HG02870 (cell line): Measurements from ENCODE around the gene KLF15.

Experiments
- ATAC-seq: cut with Tn5 transposase; IDR thresholded peaks from one replicate; pipeline ENCODE4 v1.9.1; 2021; ENCODE audit warnings: mild to moderate bottlenecking, moderate library complexity; ENCODE audit not compliant: unreplicated experiment

Gene KLF15

DNA sequence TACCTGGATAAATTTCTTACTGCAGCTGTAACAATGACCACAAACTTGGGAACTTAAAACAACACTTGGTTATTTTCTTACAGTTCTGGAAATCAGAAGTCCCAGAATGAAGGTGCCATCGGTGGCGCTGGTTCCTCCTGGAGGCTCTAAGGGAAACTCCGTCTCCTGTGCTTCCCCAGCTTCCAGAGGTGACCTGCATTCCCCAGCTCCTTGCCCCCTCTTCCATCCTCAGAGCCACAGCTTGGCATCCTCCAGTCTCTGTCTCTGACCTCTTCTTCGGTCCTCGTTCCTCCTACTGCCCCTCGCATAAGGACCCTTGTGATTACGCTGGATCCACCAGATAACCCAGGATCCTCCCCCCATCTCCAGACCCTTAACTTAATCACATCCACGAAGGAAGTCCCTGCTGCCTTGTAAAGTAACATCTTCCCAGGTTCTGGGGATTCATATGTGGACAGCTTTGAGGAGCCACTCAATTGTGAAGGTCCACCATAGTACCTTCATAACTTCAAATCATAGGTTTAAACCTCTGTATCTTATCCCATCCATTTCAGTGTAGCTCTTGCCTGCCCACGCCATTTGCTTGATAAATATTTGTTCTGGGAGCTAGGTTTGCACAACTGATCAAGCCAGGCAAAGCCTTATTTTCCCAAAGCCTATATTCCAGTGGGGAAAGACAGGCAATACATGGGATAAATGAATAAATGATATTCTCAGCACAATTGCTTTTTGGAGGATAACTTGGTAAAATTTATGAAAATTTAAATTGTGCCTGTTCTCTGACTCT is 34.8 kb downstream of the KLF15 start:
- ATAC-seq = no peak

DNA sequence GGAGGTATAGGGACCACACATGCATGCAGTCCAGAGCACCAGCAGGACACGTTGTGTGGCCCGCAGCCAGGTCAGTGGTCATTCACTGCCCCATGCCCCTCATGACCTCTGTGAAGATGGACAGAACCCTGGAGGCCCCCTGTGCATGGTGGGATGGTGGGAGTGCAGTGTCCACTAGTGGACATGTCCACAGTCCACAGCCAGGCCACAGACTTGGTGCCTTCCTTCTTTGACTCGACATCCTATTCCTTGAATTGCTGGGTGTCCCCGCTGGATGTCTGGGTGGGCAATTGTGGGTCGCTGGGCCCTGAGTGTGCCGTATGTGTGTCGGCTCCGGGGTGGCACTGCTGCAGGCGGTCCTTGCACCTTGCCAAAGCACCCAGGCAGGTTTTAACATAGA is 35.7 kb downstream of the KLF15 start:
- no peak for ATAC-seq

DNA sequence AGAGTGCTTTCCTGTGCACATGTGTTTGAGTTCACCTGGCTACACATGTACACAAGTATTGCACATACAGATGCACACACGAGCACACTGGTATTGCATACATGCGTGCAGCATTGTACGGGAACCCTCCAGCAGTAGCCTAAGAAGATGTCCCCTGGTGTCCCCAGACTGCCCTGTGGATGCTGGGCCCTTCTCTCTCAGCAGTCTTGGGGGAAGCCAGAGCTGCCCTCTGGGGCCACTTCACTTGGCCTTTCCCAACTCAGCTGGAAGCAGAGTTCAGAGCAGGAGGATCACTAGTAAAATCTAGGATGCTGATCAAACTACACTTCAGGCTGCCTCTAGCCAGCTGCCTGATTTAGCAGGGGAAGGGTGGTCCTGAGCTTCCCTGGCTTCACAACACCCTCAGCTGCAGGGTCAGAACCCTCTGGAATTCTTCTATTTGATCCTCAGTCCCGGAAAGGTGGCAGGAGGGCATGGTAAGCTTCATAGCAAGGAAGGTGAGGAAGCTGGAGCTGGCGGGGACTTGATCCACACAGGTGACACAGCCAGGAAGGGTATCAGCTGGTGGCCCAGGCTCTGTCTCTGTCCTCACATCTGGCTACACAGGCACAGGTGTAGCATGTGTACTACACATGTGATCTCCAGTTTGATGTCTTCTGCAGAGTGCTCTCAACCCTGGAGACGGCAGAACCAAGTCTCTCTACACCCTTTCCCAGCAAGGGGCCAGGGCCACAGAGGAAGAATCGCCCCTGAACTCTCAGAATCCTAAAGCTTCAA is 36.5 kb downstream of the KLF15 start:
- no peak for ATAC-seq

DNA sequence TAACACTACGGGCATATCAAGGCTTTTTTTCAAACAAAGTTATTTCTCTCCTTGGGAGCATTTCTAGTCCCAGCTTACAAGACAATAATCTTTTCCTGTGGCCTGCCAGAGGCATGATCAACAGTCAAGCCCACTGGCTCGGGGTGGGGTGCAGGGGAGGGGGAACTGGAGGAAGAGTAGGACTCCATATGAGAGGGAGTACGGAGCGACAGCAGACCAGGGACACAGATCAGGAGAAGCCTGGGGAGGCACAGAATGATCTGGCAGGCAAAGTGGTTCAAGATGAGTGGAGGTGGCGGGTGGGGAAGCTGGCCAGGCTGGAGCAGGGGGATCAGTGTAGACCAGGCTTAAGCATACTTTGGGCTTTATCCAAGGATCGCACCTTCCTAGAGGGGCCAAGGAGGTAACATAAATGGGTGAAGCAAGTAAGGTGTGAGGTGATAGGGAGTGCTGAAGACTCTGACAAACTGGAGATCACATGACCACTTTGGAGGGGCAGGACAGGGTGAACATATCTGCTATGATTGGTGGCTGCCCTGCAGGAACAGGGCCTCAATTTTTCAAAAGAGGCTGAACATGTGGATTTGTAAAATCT is 37.4 kb downstream of the KLF15 start:
- ATAC-seq = no peak

DNA sequence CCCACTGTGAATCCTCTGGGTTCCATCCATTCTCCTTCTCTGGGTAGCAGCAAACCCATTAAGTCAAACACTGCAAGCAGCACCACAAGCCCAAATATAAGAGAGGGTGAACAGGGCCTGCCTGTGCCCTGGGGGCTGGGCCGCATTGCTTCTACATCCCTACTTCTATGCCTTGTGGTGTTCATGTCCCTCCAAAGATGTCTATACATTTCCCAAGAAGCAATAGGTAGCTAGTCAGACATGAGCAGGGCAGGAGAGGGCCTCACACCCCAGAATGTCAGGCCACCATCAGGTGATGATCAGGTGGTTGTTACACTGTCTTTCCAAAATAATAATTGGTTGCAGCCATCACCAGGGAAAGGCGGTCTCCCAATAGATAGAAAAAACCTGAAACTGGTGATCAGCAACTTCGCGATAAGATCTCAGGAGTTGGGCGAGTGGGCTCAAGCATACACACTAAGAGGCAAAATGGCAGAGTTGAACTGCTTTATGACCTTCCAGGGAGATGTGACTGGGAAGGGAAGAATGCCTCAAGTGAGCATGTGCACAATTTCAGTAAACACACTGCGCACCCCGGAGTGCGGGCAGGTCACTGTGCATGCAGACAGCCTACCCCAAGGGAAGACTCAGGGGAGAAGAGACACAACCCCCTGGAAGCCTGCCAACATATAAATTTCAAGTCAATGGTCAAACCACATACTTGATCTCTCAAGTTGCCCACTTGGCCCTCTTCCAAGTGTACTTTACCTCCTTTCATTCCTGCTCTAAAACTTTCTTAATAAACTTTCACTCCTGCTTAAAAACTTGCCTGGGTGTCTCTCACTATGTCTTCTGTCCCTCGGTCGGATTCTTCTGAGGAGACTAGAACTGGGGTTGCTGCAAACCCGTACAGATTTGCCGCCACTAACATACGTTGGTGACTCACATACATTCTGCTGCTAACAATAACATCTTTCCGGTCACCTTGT is 39.9 kb downstream of the KLF15 start:
- no peak for ATAC-seq

DNA sequence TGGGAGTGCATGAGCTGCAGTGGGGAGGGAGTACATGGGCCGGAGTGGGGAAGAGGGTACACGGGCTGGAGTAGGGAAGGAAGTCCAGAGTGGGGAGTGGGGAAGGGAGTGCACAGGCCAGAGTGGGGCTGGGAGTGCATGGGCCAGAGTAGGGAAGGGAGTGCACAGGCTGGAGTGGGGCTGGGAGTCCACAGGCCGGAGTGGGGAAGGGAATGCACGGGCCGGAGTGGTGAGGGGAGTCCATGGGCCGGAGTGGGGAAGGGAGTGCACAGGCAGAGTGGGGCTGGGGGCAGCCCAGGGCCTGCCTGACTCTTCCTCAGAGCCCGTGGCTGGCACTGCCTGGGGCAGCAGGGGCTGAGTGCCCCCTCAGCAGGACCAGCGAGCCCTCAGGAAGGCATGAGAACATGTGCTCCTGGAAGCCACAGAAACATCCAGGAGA is 40.7 kb downstream of the KLF15 start:
- no peak for ATAC-seq

DNA sequence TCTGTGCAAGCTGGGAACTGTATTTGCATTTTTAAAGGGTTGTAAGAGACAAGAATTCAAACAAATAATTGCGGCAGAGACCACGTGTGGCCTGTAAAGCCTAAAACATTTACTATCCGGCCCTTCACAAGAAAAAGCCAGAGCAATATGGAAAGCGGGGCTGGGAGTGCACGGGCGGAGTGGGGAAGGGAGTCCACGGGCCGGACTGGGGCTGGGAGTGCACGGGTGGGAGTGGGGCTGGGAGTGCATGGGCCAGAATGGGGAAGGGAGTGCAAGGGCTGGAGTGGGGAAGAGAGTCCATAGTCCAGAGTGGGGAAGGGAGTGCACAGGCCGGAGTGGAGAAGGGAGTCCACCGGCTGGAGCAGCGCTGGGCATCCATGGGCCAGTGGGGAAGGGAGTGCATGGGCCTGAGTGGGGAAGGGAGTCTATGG is 41.2 kb downstream of the KLF15 start:
- ATAC-seq = no peak

DNA sequence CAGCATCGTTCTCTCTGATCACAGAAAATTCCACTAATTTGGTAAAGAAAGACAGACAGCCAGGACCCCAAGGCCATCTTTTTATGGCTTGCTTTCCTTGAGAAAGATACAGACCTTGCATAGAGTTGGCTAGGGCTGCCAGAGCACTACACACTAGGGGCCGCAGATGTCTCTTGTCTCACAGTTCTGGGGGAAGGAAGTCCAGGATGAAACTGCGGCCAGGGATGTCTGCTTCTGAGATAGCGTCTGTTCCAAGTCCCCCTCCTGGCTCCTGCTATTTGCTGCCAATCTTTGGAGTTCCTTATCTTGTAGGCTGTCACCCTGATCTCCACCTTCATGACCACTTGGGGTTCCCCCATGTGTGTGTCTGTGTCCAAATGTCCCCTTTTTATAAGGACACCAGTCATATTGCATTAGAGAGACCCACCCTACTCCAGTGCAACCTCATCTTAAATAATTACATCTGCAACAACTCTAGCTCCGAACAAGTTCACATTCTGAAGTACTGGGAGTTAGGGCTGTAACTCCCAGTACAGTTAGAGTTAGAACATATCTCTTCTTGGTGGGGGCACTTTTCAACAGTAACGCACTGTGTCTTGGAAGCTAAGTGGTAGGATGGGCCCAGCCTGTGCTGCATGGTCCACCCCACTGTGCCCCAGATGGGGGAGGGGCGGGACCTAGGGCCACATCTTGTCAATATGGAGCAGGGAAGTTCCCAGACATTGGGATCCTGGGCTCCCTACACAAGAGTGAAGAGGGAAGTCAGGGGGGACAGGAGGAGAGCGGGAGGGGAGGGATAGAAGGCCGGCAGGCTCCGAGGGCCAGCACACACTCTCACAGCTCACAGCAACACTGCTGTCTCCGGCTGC is 42.2 kb downstream of the KLF15 start:
- ATAC-seq = no peak

DNA sequence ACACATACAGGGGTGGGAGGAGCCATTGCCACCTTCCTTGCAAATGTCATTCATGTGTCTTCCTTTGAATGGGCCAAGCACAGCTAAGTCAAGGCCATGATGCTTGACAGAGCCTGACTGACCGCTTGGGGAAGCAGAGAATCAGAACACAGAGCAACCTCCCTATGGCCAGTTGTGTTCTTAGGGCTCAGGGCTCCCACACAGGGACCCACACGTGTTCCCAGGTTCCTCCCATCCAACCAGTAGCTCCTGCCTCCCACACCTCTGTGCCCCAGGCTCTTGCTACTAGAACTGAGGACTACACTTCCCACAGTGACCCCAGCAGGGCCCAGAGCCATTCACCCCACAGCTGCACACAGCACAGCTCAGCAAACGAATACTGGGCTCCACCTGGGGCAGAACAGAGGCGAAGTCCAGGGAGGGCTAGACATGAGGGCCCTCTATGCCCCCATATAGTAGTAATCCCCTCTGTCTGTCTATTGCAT is 42.9 kb downstream of the KLF15 start:
- ATAC-seq = no peak

DNA sequence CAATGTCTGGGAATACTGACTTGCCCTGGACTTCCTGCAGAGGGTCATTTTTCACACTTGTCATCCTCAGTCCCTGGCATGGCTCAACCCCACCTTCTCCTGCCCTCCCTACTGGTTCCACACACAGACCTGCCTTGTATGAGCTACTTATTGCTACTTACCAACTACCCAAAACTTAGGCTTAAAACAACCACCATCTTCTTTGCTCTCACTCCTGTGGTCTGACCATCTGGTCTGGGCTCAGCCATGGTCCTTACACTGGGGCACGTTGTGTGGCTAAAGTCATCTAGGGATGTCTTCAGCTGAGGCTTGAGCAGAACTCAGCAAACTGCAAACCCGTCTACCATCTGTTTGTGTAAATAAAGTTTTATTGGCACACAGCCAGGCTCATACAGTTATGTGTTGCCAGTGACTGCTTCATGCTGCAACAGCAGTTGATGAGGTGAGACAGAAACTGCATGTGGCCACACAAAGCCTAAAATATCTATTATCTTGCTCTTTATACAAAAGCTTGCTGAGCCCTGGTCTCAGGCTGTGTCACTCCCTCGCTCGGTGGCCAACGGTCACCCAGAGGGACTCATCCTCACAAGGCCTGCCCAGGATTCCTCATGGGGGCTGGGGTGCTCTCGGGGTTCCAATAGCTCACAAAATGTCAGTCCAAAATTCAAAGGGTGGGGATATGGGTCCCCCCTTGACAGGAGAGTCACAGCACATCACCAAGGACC is 43.5 kb downstream of the KLF15 start:
- ATAC-seq = no peak

DNA sequence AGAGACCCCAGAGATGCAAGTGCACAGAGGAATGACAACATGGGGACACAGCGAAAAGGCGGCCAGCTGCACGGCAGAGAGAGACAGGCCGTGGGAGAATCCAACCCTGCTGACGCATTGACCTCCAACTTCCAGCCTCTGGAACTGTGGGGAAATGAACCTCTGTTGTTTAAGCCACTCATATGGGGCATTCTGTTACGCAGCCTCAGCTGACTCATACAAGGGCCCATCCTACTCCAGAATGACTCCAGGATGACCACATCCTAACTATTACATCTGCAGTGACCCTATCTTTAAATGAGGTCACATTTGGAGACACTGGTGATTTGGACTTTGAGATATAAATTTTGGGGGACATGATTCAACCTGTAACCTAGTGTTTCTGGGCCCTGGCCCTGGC is 44.0 kb downstream of the KLF15 start:
- no peak for ATAC-seq

DNA sequence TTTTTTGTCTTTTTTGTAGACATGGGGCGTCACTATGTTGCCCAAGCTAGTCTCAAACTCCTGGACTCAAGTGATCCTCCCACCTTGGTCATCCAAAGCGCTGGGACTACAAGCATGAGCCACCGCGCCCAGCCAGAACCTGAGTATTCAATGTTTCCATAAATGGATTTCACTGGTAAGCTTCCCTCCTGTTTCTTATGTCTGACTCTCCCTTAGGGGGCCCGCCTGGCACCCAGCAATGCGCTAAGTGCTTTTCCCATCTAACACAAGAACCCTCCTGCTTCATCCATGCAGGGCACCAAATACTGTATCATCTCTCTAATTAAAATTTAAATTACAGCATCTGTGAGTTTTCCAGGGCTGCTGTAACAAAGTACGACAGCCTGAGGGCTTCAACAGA is 44.9 kb downstream of the KLF15 start:
- ATAC-seq = no peak

DNA sequence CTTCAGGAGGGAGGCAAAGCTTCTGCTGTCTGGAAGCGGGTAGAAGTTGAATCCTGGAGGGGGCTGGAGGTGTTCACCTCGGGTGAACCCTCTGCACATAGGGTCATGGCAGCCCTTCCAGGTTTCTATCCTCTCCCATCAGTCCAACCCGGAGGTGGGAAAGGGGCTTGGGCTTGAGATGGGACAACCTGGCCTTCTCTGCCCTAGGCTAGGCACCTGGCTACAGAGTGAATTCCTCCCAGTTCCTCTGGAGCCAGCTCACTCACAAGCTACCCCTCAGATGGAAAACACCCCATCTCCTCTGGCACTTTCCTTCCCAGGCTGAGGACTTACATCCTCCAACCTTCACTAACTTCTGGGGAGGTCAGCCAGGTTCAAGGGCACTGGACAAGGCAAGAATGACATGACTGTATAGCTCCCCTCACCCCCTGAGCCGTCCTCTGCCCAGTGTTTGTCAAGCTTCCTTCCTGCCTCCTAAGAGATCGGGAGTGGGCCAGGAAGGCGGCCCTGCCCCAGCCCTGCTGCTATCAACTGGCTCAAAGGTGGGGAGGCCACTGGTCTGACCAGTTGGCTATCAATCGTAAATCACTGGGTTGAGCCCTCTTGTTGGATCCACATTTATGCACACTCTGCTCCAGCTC is 45.8 kb downstream of the KLF15 start:
- no peak for ATAC-seq

DNA sequence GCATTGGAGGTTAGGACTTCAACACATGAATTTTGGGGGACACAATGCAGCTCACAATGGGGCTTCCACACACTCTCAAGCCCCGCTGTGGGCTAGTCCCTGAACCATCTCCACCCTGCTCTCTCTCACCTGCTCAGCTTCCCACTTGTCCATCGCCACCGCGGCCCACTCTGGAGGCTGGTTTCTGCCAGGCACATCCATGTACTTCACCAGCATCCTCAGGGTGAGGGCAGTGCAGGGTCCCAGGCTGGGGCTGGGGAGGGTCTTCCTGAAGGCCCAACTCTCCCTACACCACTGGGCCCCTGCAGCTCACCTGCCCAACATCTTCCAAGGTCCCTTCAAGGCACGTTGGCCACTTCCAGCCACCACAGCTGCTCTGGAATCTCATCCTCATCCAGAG is 46.4 kb downstream of the KLF15 start:
- no peak for ATAC-seq

DNA sequence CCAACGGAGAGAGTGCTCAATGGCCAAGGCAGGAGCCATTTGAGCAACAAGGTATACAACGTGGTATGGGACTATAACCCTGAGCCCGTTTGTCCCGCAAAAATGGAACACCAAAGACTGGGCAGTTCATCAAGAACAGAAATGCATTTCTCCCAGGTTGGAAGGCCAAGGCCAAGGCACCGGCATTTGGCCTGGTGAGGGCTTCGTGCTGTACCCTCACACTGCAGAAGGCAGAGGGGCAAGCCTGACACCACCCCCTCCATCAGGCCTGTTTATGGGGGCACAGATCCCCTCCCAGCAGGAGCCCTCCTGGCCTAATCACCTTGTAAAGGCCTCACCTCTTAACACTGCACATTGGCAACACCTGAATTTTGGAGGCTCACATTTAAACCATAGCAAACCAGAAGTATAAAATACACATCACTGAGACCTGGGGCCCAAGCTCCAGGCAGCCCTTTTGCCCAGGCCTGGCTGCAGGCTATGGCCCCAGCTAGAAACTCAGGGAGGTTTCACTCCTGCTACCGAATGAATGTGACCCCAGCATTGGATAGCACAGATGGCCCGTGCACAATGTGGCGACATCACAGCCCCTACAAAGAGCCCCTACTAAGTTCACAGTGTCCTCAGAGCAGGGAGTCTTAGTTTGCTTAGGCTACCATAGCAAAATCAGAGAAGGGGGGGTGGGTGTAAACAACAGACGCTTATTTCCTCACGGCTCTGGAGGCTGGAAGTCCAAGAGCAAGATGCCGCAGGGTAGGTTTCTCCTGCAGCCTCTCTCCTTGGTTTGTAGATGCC is 47.1 kb downstream of the KLF15 start:
- ATAC-seq = no peak

DNA sequence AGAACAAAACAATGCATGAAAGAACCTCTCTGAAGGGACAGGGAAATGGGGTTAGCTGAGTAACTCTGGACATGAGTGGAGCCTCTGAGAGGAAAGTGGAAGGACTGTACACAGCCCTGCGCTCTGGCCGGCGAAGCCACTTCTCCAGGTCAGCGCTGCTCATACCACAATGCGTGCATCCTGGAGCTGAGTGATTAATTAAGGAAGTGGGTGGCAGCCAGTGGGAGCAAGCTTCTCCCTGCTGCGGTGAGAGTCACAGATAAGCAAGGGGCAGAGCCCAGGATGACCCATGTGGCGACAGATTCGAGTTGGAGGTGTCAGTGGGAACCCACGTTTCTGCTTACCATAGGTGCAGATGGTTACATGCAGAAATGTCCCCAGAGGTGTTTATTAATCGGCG is 48.0 kb downstream of the KLF15 start:
- ATAC-seq = no peak

DNA sequence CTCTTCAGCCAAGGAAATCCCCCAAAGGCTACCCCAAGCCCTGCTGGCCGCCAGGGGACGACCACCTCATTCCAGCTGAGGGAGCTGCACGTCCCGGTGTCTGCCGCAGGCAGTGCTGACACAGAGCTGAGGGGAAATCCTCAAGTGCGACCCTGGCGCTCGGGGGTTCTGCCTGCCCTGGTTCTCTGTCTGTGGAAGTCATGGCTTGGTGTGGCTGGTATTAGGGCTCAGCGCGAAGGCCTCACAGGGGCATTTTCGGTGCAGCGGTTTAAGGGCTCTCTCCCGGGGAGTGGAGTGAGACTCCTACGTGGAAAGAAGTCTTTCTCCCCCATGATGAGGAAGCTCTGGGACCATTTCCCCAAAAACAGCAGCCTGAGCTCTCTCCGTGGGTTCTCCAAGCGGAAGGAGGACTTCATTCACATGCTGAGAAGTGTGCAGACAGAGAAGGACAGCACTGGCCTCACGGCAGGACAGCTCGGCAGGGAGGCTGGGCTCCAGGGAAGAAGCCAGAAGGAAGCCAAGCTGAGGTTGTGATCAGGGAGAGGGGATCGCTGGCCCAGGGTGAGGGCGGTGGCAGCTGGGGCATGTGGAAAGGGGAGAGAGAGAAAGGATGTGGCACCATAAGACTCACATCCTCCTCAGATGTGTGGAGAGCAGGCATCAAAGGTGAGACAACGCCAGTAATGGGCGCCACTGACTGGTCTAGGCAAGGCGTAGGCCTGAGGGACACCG is 48.6 kb downstream of the KLF15 start:
- no peak for ATAC-seq
